GM23338 (cell line): ENCODE data around the gene LPP. TPM values are rescaled to one million over a fixed set of nuclear protein-coding genes. Genes with fewer than 3 reads are reported as not detected.

Experiments used
- ATAC-seq: fragments of 200-7000 bp; cut with Tn5 transposase; 3 replicates; pipeline ENCODE4 v1.9.1; 2020
- DNase-seq: peaks from one replicate; pipeline ENCODE4 v3.0.0-alpha.2; 2015; ENCODE audit warnings: low spot score
- H2AFZ ChIP-seq: fragments of 200-600 bp; sonication (generic); 2 replicates; pipeline ENCODE4 v1.8.0; 2016; ENCODE audit warnings: antibody characterized with exemption, mild to moderate bottlenecking, moderate library complexity
- H3F3A ChIP-seq: fragments of 200-600 bp; sonication (generic); replicated peaks from 2 replicates; pipeline ENCODE4 v1.8.0; 2017; ENCODE audit warnings: antibody characterized with exemption, mixed run types, low read depth
- H3K27ac ChIP-seq: fragments of 200-600 bp; sonication (generic); 2 replicates; pipeline ENCODE4 v1.6.1; 2016; ENCODE audit warnings: low read depth
- H3K27me3 ChIP-seq: fragments of 200-600 bp; sonication (generic); 2 replicates; pipeline ENCODE4 v1.8.0; 2016; ENCODE audit warnings: mild to moderate bottlenecking, mixed run types, moderate library complexity; ENCODE audit not compliant: insufficient read depth
- H3K36me3 ChIP-seq: fragments of 200-600 bp; sonication (generic); 2 replicates; pipeline ENCODE4 v1.8.0; 2016; ENCODE audit warnings: mild to moderate bottlenecking; ENCODE audit not compliant: insufficient read depth
- H3K4me1 ChIP-seq: fragments of 200-600 bp; sonication (generic); 2 replicates; pipeline ENCODE4 v1.8.0; 2016; ENCODE audit warnings: mild to moderate bottlenecking, moderate library complexity; ENCODE audit not compliant: insufficient read depth
- H3K4me2 ChIP-seq: fragments of 200-600 bp; sonication (generic); 2 replicates; pipeline ENCODE4 v1.7.1; 2017; ENCODE audit warnings: mixed run types
- H3K4me3 ChIP-seq: fragments of 200-600 bp; sonication (generic); 2 replicates; pipeline ENCODE4 v1.6.1; 2016; ENCODE audit warnings: mixed run types
- H3K79me2 ChIP-seq: fragments of 200-600 bp; sonication (generic); replicated peaks from 2 replicates; pipeline ENCODE4 v1.8.0; 2017; ENCODE audit warnings: mild to moderate bottlenecking; ENCODE audit not compliant: insufficient read depth
- H3K9me2 ChIP-seq: fragments of 200-600 bp; sonication (generic); 2 replicates; pipeline ENCODE4 v1.8.0; 2017; ENCODE audit not compliant: insufficient read depth
- H4K20me1 ChIP-seq: fragments of 200-600 bp; sonication (generic); replicated peaks from 2 replicates; pipeline ENCODE4 v1.8.0; 2017; ENCODE audit warnings: mild to moderate bottlenecking; ENCODE audit not compliant: insufficient read depth
- H3K27ac Mint-ChIP-seq: 2 replicates; pipeline ENCODE4 v1.8.0; 2020; ENCODE audit warnings: inconsistent platforms, mild to moderate bottlenecking, moderate library complexity, mixed read lengths
- H3K27me3 Mint-ChIP-seq: 3 replicates; pipeline ENCODE4 v1.8.0; 2022; ENCODE audit warnings: low read depth, mild to moderate bottlenecking, moderate library complexity, mixed read lengths, inconsistent platforms; ENCODE audit not compliant: insufficient read depth, poor library complexity
- H3K36me3 Mint-ChIP-seq: 3 replicates; pipeline ENCODE4 v1.8.0; 2021; ENCODE audit warnings: low read depth, mild to moderate bottlenecking, inconsistent platforms, moderate library complexity, mixed read lengths
- H3K4me1 Mint-ChIP-seq: 3 replicates; pipeline ENCODE4 v1.8.0; 2020; ENCODE audit warnings: mild to moderate bottlenecking, inconsistent platforms, mixed read lengths
- H3K4me3 Mint-ChIP-seq: 3 replicates; pipeline ENCODE4 v1.8.0; 2021; ENCODE audit warnings: moderate library complexity, mild to moderate bottlenecking, inconsistent platforms, mixed read lengths
- H3K9me3 Mint-ChIP-seq: 3 replicates; pipeline ENCODE4 v1.8.0; 2020; ENCODE audit warnings: moderate library complexity, mild to moderate bottlenecking, inconsistent platforms, mixed read lengths
- CREB1 ChIP-seq: fragments of 250-450 bp; sonication (Bioruptor Pico); IDR thresholded peaks from 2 replicates; pipeline ENCODE4 v1.5.0; 2020; ENCODE audit warnings: low read depth, mild to moderate bottlenecking, moderate library complexity
- CTCF ChIP-seq, 2 experiments: fragments of 200-600 bp in 1 of 2; sonication (generic) in 1 of 2; conservative IDR thresholded peaks; 2 replicates each; pipeline versions ENCODE4 v1.5.1 to v1.6.1; 2016 to 2017; ENCODE audit warnings: antibody characterized with exemption in 2 of 2, low read depth in 2 of 2, mild to moderate bottlenecking in 2 of 2, moderate library complexity in 1 of 2
- ETS1 ChIP-seq: IDR thresholded peaks from 2 replicates; pipeline ENCODE4 v1.6.1; 2016; ENCODE audit warnings: antibody characterized with exemption
- EZH2 ChIP-seq: fragments of 200-600 bp; sonication (generic); IDR thresholded peaks from one replicate; pipeline ENCODE4 v1.8.0; 2017; ENCODE audit warnings: antibody characterized with exemption, mild to moderate bottlenecking, low read depth; ENCODE audit not compliant: unreplicated experiment
- EZH2phosphoT487 ChIP-seq: fragments of 200-600 bp; sonication (generic); IDR thresholded peaks from one replicate; pipeline ENCODE4 v1.8.1; 2018; ENCODE audit warnings: antibody characterized with exemption; ENCODE audit not compliant: unreplicated experiment
- JUNB ChIP-seq: IDR thresholded peaks from one replicate; pipeline ENCODE4 v1.6.1; 2016; ENCODE audit warnings: antibody characterized with exemption; ENCODE audit not compliant: unreplicated experiment
- NANOG ChIP-seq: IDR thresholded peaks from 2 replicates; pipeline ENCODE4 v1.6.1; 2016; ENCODE audit warnings: antibody characterized with exemption, borderline replicate concordance
- POLR2AphosphoS5 ChIP-seq: IDR thresholded peaks from 2 replicates; pipeline ENCODE4 v1.6.1; 2016; ENCODE audit warnings: antibody characterized with exemption, low read depth
- REST ChIP-seq: IDR thresholded peaks from one replicate; pipeline ENCODE4 v1.6.1; 2018; ENCODE audit warnings: antibody characterized with exemption; ENCODE audit not compliant: unreplicated experiment
- STAT1 ChIP-seq: IDR thresholded peaks from one replicate; pipeline ENCODE4 v1.6.1; 2016; ENCODE audit warnings: antibody characterized with exemption; ENCODE audit not compliant: unreplicated experiment
- ZNF114 ChIP-seq: fragments of 250-450 bp; sonication (Bioruptor Pico); IDR thresholded peaks from 2 replicates; pipeline ENCODE4 v1.5.0; 2020; ENCODE audit warnings: mild to moderate bottlenecking, moderate library complexity
- ZNF331 ChIP-seq: fragments of 250-450 bp; sonication (Bioruptor Pico); IDR thresholded peaks from 2 replicates; pipeline ENCODE4 v1.5.0; 2020; ENCODE audit warnings: low read depth, mild to moderate bottlenecking, moderate library complexity
- ZNF462 ChIP-seq: fragments of 250-450 bp; sonication (Bioruptor Pico); IDR thresholded peaks from 2 replicates; pipeline ENCODE4 v1.5.0; 2020; ENCODE audit warnings: mild to moderate bottlenecking, moderate library complexity
- polyA plus RNA-seq: library from polyadenylated mRNA; unstranded; fragments of >200 nt; fragmentation: Nextera tagmentation; extraction: Ambion mirVana; gene quantifications from 2 replicates; pipeline ENCODE4 v1.2.1, GENCODE V29; 2016
- total RNA-seq: library from RNA; depleted of rRNA; stranded (reverse); fragments of >200 nt; shearing (Covaris generic); gene quantifications from 2 replicates; pipeline ENCODE4 v1.2.3, GENCODE V29; 2014

The LPP gene
- total and polyA plus RNA-seq, 2 experiments from 2014 or later = 23.0 to 35.2 TPM

GRCh38 chr3:188711881-188712247 is 557.9 kb downstream of the LPP start:
- Mint-ChIP-seq H3K4me1 (no peaks in the 10 kb centered on the region), H3K9me3 (no peaks in the 10 kb centered on the region), H3K27ac (no peak overlapping the region), H3K27me3 (no peaks in the 10 kb centered on the region), H3K4me3 (no peak overlapping the region), H3K36me3 (no peaks in the 10 kb centered on the region)
- ATAC-seq (no peak), DNase-seq (no peak)
- Histone ChIP-seq H3K4me2 (no peak overlapping the region), H3K36me3 (no peaks in the 10 kb centered on the region), H3K27ac (no peak overlapping the region), H3K79me2 (no peaks in the 10 kb centered on the region), H3K4me3 (no peak overlapping the region), H3K9me2 (no peaks in the 10 kb centered on the region), H3K27me3 (no peaks in the 10 kb centered on the region), H3F3A (no peaks in the 10 kb centered on the region), H2AFZ (no peak overlapping the region), H4K20me1 (no peaks in the 10 kb centered on the region), H3K4me1 (no peaks in the 10 kb centered on the region)
- TF ChIP-seq STAT1 (no peak), JUNB (no peak), ZNF331 (CRISPR knock-in tag) (no peak), CREB1 (CRISPR knock-in tag) (no peak), POLR2AphosphoS5 (no peak), CTCF (conservative IDR thresholded peaks at IDR 0.05; ENCODE audit: low read depth in 2 of 2) (no peak), EZH2 (no peak), ETS1 (no peak), ZNF462 (CRISPR knock-in tag) (no peak), ZNF114 (no peak), NANOG (no peak), EZH2phosphoT487 (no peak), REST (no peak)
